Vein endothelial cell (primary cell): ENCODE measurements around the gene PON2. TPM values are rescaled to one million over a fixed set of nuclear protein-coding genes. Genes with fewer than 3 reads are reported as not detected.

Experiments
- total RNA-seq: library from RNA; depleted of rRNA; stranded (reverse); fragments of >200 nt; gene quantifications from 2 replicates; pipeline ENCODE4 v1.2.3, GENCODE V29; 2012

The PON2 gene
- total RNA-seq = 163 and 169 TPM in 2 replicates

GRCh38 chr7:95434557-95435421, at the start of gene PON2:
Gene PON2 (minus strand): TSS chr7:95435028. CDS start chr7:95434951, 77 bp downstream.

DNA sequence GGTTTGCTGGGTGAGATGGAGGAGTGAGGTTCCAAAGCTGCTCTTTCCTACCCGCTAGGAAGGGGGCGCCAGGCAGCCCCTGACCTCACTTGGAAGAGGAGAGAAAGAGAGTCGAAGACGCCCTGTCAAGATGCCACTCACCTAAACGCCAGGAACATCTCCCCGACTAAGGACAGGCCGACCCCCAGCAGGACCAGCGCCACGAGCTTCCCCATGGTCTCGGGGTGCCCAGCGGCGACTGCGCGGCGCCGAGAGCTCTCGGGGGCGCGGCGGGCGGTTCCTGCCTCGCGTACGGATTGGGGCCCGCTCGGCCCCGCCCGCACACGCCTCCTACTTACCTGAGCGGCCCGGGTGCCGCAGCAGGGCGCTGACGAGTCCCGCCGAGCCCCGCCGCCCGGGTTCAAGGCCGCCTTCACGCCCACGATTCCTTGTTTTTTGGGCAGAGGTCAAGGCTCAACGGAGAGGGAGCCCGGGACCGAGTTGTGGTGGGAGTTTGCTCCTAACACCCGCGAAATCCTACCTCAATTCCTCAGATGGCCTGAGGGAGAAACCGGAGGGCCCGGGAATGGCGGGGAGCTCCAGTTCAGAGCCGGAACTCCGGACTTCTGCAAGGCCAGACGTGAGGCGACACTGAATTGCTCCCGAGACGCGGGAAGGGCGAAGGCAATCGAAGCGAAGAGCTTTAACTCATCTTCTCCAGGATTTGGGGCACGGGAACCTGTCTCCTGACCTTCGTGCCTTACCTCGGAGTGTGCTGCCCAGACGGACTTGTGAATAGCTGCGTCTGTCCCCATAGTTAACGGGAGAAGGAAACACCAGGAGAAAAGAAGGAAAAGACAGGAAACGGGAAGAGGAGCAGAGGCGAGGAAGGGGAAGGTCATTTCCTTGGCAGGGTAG, 38.4 kb downstream of the PON2 start, which contains the start of gene PON3:
Gene PON3 (minus strand): TSS at position 240 of the 897 bp plus-strand sequence. CDS start 25 bp downstream, at position 215.

Other genes starting within 250 kb of the PON2 start
- not detected in 2 replicates for gene PON1, start 110.5 kb downstream of the PON2 start, total RNA-seq
- 0.19 and 0.65 TPM in 2 replicates for gene PON3, start 38.7 kb downstream of the PON2 start, total RNA-seq
- not detected in 2 replicates for gene ASB4, start 50.9 kb upstream of the PON2 start, total RNA-seq
- 10.0 and 10.1 TPM in 2 replicates for gene PDK4, start 161.5 kb upstream of the PON2 start, total RNA-seq